ENCODE results near the gene RAB20. TPM values are rescaled to one million over a fixed set of nuclear protein-coding genes. Genes with fewer than 3 reads are reported as not detected.
"Not testable (repeated sequence)": the region's sequence is repeated elsewhere in the genome, so short reads cannot be mapped to it uniquely, and the experiment has no call there.

RAB20 gene
- total and polyA plus RNA-seq, 2 donors, result 9.6 to 21.0 TPM

- no peaks in the 10 kb centered on the region for H3K4me1 ChIP-seq (ENCODE audit: insufficient read depth)
- no peak overlapping the region for H3K4me3 ChIP-seq (ENCODE audit: low read depth, low read length)
- WGBS, result 86% methylated on average over 5 of the region's 5 CpGs
- H3K27ac ChIP-seq (ENCODE audit: low read depth), result no peak overlapping the region
- no peak for DNase-seq (ENCODE audit: extremely low spot score)
- H3K36me3 ChIP-seq (ENCODE audit: insufficient read depth), result no peaks in the 10 kb centered on the region
Measured at GRCh38 chr13:110539894-110540293, 21.6 kb downstream of the RAB20 start.

- no peaks in the 10 kb centered on the region for H3K4me1 ChIP-seq (ENCODE audit: insufficient read depth)
- no peak for DNase-seq (ENCODE audit: extremely low spot score)
- 53% methylated on average over 5 of the region's 5 CpGs for WGBS
- H3K27ac ChIP-seq (ENCODE audit: low read depth), result no peak overlapping the region
- H3K36me3 ChIP-seq (ENCODE audit: insufficient read depth), result no peaks in the 10 kb centered on the region
- no peak overlapping the region for H3K4me3 ChIP-seq (ENCODE audit: low read depth, low read length)
Measured at GRCh38 chr13:110538632-110539031, 22.9 kb downstream of the RAB20 start.

GRCh38 chr13:110536006-110536693 is 25.4 kb downstream of the RAB20 start:
- no peak for DNase-seq (ENCODE audit: extremely low spot score)
- Histone ChIP-seq H3K36me3 (ENCODE audit: insufficient read depth) (no peaks in the 10 kb centered on the region), H3K4me1 (ENCODE audit: insufficient read depth) (no peaks in the 10 kb centered on the region), H3K4me3 (ENCODE audit: low read depth, low read length) (no peak overlapping the region), H3K27ac (ENCODE audit: low read depth) (no peak overlapping the region)
- 79% methylated on average over 18 of the region's 18 CpGs for WGBS

- WGBS, result 94% methylated on average over 11 of the region's 11 CpGs
- Histone ChIP-seq H3K4me3 (ENCODE audit: low read depth, low read length) (no peak overlapping the region), H3K27ac (ENCODE audit: low read depth) (no peak overlapping the region), H3K36me3 (ENCODE audit: insufficient read depth) (no peaks in the 10 kb centered on the region), H3K4me1 (ENCODE audit: insufficient read depth) (no peaks in the 10 kb centered on the region)
- DNase-seq (ENCODE audit: extremely low spot score), result no peak
Measured at GRCh38 chr13:110535526-110535925, 26.0 kb downstream of the RAB20 start.

GRCh38 chr13:110533771-110534670 is 27.5 kb downstream of the RAB20 start:
- DNase-seq (ENCODE audit: extremely low spot score), result no peak
- 87% methylated on average over 16 of the region's 16 CpGs for WGBS
- H3K36me3 ChIP-seq (ENCODE audit: insufficient read depth), result no peaks in the 10 kb centered on the region
- no peak overlapping the region for H3K27ac ChIP-seq (ENCODE audit: low read depth)
- H3K4me1 ChIP-seq (ENCODE audit: insufficient read depth), result no peaks in the 10 kb centered on the region
- H3K4me3 ChIP-seq (ENCODE audit: low read depth, low read length), result no peak overlapping the region

- DNase-seq (ENCODE audit: extremely low spot score); H3K36me3 ChIP-seq (ENCODE audit: insufficient read depth); H3K27ac ChIP-seq (ENCODE audit: low read depth); H3K4me3 ChIP-seq (ENCODE audit: low read depth, low read length); H3K4me1 ChIP-seq (ENCODE audit: insufficient read depth): not testable (repeated sequence)
- WGBS, result 82% methylated on average over 2 of the region's 2 CpGs
Measured at GRCh38 chr13:110532258-110532657, 29.3 kb downstream of the RAB20 start.

GRCh38 chr13:110531671-110532083 is 29.8 kb downstream of the RAB20 start:
- H3K27ac ChIP-seq (ENCODE audit: low read depth), result no peak overlapping the region
- WGBS, result 86% methylated on average over 9 of the region's 9 CpGs

GRCh38 chr13:110531100-110531499 is 30.4 kb downstream of the RAB20 start:
- no peak for DNase-seq (ENCODE audit: extremely low spot score)
- H3K36me3 ChIP-seq (ENCODE audit: insufficient read depth), result no peaks in the 10 kb centered on the region
- H3K4me3 ChIP-seq (ENCODE audit: low read depth, low read length), result no peak overlapping the region
- no peaks in the 10 kb centered on the region for H3K4me1 ChIP-seq (ENCODE audit: insufficient read depth)
- no peak overlapping the region for H3K27ac ChIP-seq (ENCODE audit: low read depth)
- WGBS, result 91% methylated on average over 7 of the region's 7 CpGs

More at GRCh38 chr13:110531671-110532083, 29.8 kb downstream of the RAB20 start:
- no peak for DNase-seq (ENCODE audit: extremely low spot score)
- H3K4me1 ChIP-seq (ENCODE audit: insufficient read depth), result no peaks in the 10 kb centered on the region
- no peaks in the 10 kb centered on the region for H3K36me3 ChIP-seq (ENCODE audit: insufficient read depth)
- no peak overlapping the region for H3K4me3 ChIP-seq (ENCODE audit: low read depth, low read length)

- WGBS, result 86% methylated on average over 20 of the region's 23 CpGs
- no peak overlapping the region for H3K27ac ChIP-seq (ENCODE audit: low read depth)
- H3K4me3 ChIP-seq (ENCODE audit: low read depth, low read length), result no peak overlapping the region
- DNase-seq (ENCODE audit: extremely low spot score), result no peak
- no peaks in the 10 kb centered on the region for H3K36me3 ChIP-seq (ENCODE audit: insufficient read depth)
- no peaks in the 10 kb centered on the region for H3K4me1 ChIP-seq (ENCODE audit: insufficient read depth)
Measured at GRCh38 chr13:110529522-110530311, 31.8 kb downstream of the RAB20 start.

GRCh38 chr13:110528911-110529310 is 32.6 kb downstream of the RAB20 start:
- DNase-seq (ENCODE audit: extremely low spot score), result no peak
- 89% methylated on average over 6 of the region's 6 CpGs for WGBS
- no peak overlapping the region for H3K4me3 ChIP-seq (ENCODE audit: low read depth, low read length)

GRCh38 chr13:110528371-110528770 is 33.2 kb downstream of the RAB20 start:
- DNase-seq (ENCODE audit: extremely low spot score), result no peak
- H3K4me1 ChIP-seq (ENCODE audit: insufficient read depth), result no peaks in the 10 kb centered on the region

More at GRCh38 chr13:110528911-110529310, 32.6 kb downstream of the RAB20 start:
- Histone ChIP-seq H3K4me1 (ENCODE audit: insufficient read depth) (no peaks in the 10 kb centered on the region), H3K27ac (ENCODE audit: low read depth) (no peak overlapping the region), H3K36me3 (ENCODE audit: insufficient read depth) (no peaks in the 10 kb centered on the region)

GRCh38 chr13:110525328-110526319 is 35.9 kb downstream of the RAB20 start:
- no peaks in the 10 kb centered on the region for H3K36me3 ChIP-seq (ENCODE audit: insufficient read depth)
- no peak for DNase-seq (ENCODE audit: extremely low spot score)
- WGBS, result 71% methylated on average over 25 of the region's 25 CpGs
- no peak overlapping the region for H3K27ac ChIP-seq (ENCODE audit: low read depth)
- no peak overlapping the region for H3K4me3 ChIP-seq (ENCODE audit: low read depth, low read length)
- H3K4me1 ChIP-seq (ENCODE audit: insufficient read depth), result no peaks in the 10 kb centered on the region

More at GRCh38 chr13:110528371-110528770, 33.2 kb downstream of the RAB20 start:
- Histone ChIP-seq H3K36me3 (ENCODE audit: insufficient read depth) (no peaks in the 10 kb centered on the region), H3K27ac (ENCODE audit: low read depth) (no peak overlapping the region), H3K4me3 (ENCODE audit: low read depth, low read length) (no peak overlapping the region)
- WGBS, result 49% methylated on average over 5 of the region's 5 CpGs
